Lower lobe of right lung (tissue), 2 donors: ENCODE results near the gene DEPDC5. TPM values are rescaled to one million over a fixed set of nuclear protein-coding genes. Genes with fewer than 3 reads are reported as not detected.
A peak's percentile ranks its signal among the peaks of the same experiment; 100 is the strongest.

Experiments
- ATAC-seq, 2 donors: fragments of 200-7000 bp; cut with Tn5 transposase; one replicate each; pipeline ENCODE4 v1.9.1; 2020 to 2022; ENCODE audit warnings: mild to moderate bottlenecking in 2 of 2, moderate library complexity in 2 of 2
- DNase-seq: peaks from one replicate; pipeline ENCODE4 v3.0.0-alpha.2; 2020
- H3K27ac ChIP-seq: fragments of 200-600 bp; one replicate; pipeline ENCODE4 v1.8.0; 2022
- H3K27me3 ChIP-seq: fragments of 200-600 bp; one replicate; pipeline ENCODE4 v1.8.0; 2022; ENCODE audit warnings: low read depth
- H3K36me3 ChIP-seq: fragments of 200-600 bp; one replicate; pipeline ENCODE4 v1.8.0; 2022; ENCODE audit warnings: mild to moderate bottlenecking
- H3K4me1 ChIP-seq: fragments of 200-600 bp; one replicate; pipeline ENCODE4 v1.8.0; 2022
- H3K4me3 ChIP-seq: fragments of 200-600 bp; one replicate; pipeline ENCODE4 v1.8.0; 2022; ENCODE audit warnings: mild to moderate bottlenecking
- H3K9me3 ChIP-seq: fragments of 200-600 bp; one replicate; pipeline ENCODE4 v1.8.0; 2022
- CTCF ChIP-seq: fragments of 200-600 bp; IDR thresholded peaks from one replicate; pipeline ENCODE4 v1.8.0; 2022; ENCODE audit warnings: antibody characterized with exemption, mild to moderate bottlenecking
- intact Hi-C: fragments of 100-400 bp; cut with DNase I; formaldehyde crosslinking; loops from one replicate; pipeline ENCODE4 v1.11.0; 2022
- total RNA-seq: library from RNA; stranded (reverse); fragmentation: NEBNext Ultra II Directional; extraction: Animal tissue kit (Norgen Biotek cat#: 25700); gene quantifications from one replicate; pipeline ENCODE4 v1.2.1, GENCODE V29; 2021
- donor health status: DM: no; HTN: yes; CAD: no; lungs with severe emphysema.

Gene DEPDC5
- total RNA-seq, 1 donor from 2014 or later: 29.0 TPM

GRCh38 chr22:31861226-31861840 is 107.5 kb downstream of the DEPDC5 start:
- DNase-seq (no peak), ATAC-seq (no peak)
- H3K27me3 ChIP-seq: no peaks in the 10 kb centered on the region
- H3K36me3 ChIP-seq: peaks cover 56% of the 10 kb centered on the region
- H3K27ac ChIP-seq: no peak overlapping the region
- H3K4me1 ChIP-seq: no peaks in the 10 kb centered on the region
- intact Hi-C loops: no loop called here
- no peaks in the 10 kb centered on the region for H3K9me3 ChIP-seq
- no peak overlapping the region for H3K4me3 ChIP-seq
- no peak for TF ChIP-seq CTCF

GRCh38 chr22:31866918-31867317 is 113.1 kb downstream of the DEPDC5 start:
- H3K27ac ChIP-seq: no peak overlapping the region
- TF ChIP-seq CTCF: no peak
- no peaks in the 10 kb centered on the region for H3K27me3 ChIP-seq
- intact Hi-C loops: no loop called here
- no peaks in the 10 kb centered on the region for H3K9me3 ChIP-seq
- DNase-seq (no peak), ATAC-seq (no peak)
- no peak overlapping the region for H3K4me3 ChIP-seq
- peaks cover 15% of the 10 kb centered on the region for H3K4me1 ChIP-seq
- peaks cover 40% of the 10 kb centered on the region for H3K36me3 ChIP-seq

- intact Hi-C loops: no loop called here
These were observed 113.8 kb downstream of the DEPDC5 start for GRCh38 chr22:31867386-31868153.

GRCh38 chr22:31869739-31870138 is 115.9 kb downstream of the DEPDC5 start:
- H3K4me3 ChIP-seq: no peak overlapping the region
- no peaks in the 10 kb centered on the region for H3K9me3 ChIP-seq
- no peak for ATAC-seq
- TF ChIP-seq CTCF: no peak
- no peak overlapping the region for H3K27ac ChIP-seq
- H3K36me3 ChIP-seq: peaks cover 62% of the 10 kb centered on the region
- no peak for DNase-seq
- no peaks in the 10 kb centered on the region for H3K27me3 ChIP-seq
- H3K4me1 ChIP-seq: peaks cover 23% of the 10 kb centered on the region
- intact Hi-C loops: loop anchor here (10.0 kb wide), 1 partner anchor 75 kb away; the partner anchor contains the start of gene YWHAH

More at GRCh38 chr22:31867386-31868153, 113.8 kb downstream of the DEPDC5 start:
- no peak for TF ChIP-seq CTCF
- ATAC-seq (no peak), DNase-seq (no peak)
- Histone ChIP-seq H3K4me3 (no peak overlapping the region), H3K36me3 (peaks cover 42% of the 10 kb centered on the region), H3K9me3 (no peaks in the 10 kb centered on the region), H3K4me1 (peaks cover 22% of the 10 kb centered on the region), H3K27me3 (no peaks in the 10 kb centered on the region), H3K27ac (no peak overlapping the region)

GRCh38 chr22:31870890-31871289 is 117.1 kb downstream of the DEPDC5 start:
- H3K4me3 ChIP-seq: no peak overlapping the region
- H3K27me3 ChIP-seq: no peaks in the 10 kb centered on the region
- peak; percentile 53 to 73 for ATAC-seq
- H3K9me3 ChIP-seq: no peaks in the 10 kb centered on the region
- peaks cover 23% of the 10 kb centered on the region for H3K4me1 ChIP-seq
- H3K36me3 ChIP-seq: peaks cover 62% of the 10 kb centered on the region
- peak overlapping the region; percentile 6 for H3K27ac ChIP-seq
- no peak for DNase-seq
- intact Hi-C loops: loop anchor here (10.0 kb wide), 1 partner anchor 74 kb away; the partner anchor contains the start of gene YWHAH
- no peak for TF ChIP-seq CTCF
